Measurements from ENCODE around the gene CYP26C1.

Gene CYP26C1

DNA sequence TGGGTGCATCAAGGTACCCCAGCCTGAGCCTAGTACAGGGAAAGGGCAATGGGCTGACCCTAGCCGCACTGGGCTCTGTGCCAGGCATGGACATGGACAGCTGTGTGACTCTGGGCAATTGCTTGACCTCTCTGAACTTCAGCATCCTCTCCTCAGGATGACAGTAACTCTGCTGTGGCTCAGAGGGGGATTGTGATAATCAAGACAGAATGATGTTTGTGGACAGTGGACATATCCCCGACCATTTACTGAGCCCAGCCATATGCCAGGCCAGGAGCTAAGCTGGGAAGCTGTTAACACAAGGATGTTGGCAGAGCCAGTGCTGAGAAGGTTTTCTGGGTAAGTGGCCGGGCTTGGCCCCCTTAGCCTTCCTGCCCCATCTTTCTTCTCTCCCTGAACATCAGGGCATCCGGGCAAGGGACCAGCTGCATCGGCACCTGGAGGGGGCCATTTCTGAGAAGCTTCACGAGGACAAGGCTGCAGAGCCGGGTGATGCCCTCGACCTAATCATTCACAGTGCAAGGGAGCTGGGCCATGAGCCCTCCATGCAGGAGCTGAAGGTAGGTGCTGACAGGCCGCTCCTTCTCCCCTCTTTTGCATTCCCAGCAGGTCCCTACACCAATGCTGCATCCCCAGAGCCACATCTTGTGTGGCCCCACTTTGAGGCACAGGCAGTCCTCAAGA, 3.5 kb downstream of the CYP26C1 start:
- no peak for DNase-seq (ENCODE audit: low read depth in 1 of 2, low spot score in 1 of 2)

GRCh38 chr10:93064874-93065660, 4.5 kb downstream of the CYP26C1 start:
- no peak for DNase-seq (ENCODE audit: low read depth in 1 of 2, low spot score in 1 of 2)

- DNase-seq (ENCODE audit: low read depth in 1 of 2, low spot score in 1 of 2), result no peak
These were observed 5.3 kb downstream of the CYP26C1 start for GRCh38 chr10:93065675-93066543.

DNA sequence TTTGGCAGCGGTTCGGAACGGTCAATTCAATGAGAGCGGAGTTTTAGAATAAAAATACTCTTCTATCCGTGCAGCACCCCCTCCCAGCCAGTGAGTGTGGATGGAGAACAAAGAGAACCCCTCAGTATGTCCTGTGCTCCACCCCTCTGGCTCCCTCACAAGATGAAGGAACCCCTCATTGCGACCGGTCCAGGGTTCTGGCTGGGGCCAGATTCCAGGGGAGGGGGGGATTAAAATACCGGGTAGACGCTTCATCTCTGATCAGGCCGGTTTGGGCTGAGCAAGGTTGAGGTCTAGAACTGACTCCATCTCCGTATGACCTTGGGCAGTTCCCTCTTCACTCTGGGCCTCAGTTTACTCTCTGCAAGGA, 5.9 kb downstream of the CYP26C1 start:
- no peak for DNase-seq (ENCODE audit: low read depth in 1 of 2, low spot score in 1 of 2)

- no peak for DNase-seq (ENCODE audit: low read depth in 1 of 2, low spot score in 1 of 2)
These were observed 7.1 kb downstream of the CYP26C1 start for GRCh38 chr10:93067443-93068365.

DNA sequence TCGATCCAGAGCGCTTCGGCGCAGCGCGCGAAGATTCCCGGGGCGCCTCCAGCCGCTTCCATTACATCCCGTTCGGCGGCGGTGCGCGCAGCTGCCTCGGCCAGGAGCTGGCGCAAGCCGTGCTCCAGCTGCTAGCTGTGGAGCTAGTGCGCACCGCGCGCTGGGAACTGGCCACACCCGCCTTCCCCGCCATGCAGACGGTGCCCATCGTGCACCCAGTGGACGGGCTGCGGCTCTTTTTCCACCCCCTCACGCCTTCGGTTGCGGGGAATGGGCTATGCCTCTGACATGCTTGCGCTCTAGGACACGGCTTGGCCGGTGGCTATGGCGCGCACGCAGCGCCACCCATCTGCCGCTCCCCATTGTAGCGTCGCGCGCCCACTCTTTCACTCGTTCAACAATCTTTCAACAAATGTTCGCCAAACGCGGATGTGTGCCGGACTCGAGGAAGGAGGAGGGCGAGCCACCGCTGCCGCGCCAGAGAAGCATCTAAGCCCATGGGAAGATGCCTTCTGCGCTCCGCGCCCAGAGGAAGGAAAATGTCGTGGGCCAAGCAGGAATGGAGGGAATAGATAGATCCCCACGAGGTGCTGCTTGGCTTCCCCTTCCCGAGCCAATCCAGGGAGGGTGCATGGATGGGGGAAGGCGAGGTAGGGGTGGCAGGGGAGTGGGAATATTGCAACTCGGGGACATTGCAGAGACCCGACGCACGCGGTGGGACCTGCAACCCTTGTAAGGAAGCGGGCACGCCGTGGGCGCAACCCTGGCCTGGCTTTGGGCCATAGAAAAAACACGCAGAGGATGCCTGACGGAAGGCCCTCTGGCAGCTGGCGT, 8.0 kb downstream of the CYP26C1 start:
- DNase-seq (ENCODE audit: low read depth in 1 of 2, low spot score in 1 of 2), result no peak

GRCh38 chr10:93069245-93069561, 8.6 kb downstream of the CYP26C1 start:
- DNase-seq (ENCODE audit: low read depth in 1 of 2, low spot score in 1 of 2), result no peak

DNA sequence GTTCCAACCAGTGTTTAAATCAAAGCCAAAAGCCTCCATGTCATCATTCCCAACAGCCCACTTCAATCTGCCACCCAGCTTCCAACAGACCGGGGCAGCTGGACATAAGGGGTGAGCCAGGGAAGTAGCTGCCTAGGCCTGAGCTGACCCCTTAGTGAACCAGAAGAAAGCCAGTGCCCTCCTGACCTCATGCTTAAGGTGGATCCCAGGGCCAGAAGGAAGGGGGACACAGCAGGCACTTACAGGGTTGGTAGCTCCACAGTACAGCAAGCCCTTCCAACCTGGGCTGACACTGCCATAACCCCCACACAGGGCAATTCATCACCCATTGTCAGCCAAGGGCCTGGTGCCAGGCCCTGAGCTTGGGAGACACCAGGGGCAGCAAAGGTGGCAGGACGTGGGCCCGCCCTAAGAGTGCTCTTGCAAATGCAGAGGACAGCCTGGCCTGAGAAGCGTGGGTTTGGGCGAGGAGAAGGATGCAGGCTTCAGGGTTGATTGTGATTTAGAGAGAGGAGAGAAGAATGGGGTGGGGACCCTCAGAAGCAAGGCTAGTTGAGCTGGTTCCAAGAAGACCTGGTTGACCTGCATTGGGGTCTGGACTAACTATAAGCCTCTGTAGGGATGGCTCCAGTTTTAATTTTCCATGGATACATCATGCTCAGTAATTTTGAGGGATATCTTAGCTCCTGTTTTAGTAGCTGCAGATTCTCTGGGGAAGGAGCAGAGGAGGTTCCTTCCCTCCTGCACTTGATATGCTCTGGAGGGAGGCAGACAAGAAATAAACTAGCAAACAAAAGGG, 10.0 kb downstream of the CYP26C1 start:
- no peak for DNase-seq (ENCODE audit: low read depth in 1 of 2, low spot score in 1 of 2)

DNA sequence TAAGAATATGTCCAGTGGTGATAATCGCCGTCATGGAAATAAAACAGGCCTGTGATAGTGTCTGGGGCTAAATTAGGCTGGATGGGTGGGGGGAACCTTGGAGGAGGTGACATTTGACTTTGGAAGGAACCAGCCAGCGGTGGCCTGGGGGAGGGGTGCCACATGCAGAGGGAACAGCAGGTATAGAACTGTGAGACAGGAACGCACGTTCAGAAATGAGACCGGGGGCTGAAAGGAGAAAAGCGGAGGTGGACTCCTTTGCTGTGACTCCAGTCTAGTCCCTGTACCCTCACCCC, 10.5 kb downstream of the CYP26C1 start:
- no peak for DNase-seq (ENCODE audit: low read depth in 1 of 2, low spot score in 1 of 2)

DNA sequence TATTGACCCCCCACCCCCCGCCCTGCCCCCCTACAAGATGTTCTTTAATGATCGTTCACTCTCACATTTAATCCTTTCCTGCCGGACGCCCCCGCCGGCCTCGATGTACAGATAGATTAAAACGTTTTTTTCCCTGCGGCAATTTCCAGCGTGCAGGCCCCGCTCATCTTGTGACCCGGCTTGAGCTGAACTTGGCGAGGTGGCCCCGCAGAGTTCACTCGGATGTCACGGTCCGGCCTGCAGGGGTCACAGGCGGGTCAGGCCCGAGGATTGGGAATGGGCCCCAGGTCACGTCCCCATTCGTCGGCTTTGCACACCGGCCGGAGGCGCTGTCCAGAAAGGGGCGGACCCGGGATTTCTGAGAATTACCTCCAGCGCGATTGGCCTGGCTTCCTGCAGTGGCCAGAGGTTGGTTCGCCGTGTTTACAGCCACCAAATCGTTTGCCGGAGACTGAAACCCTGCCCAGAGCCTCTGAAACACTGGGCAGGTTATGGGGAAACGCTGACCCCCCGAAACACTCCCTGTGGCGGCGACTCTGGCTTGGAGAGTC, 11.2 kb downstream of the CYP26C1 start:
- no peak for DNase-seq (ENCODE audit: low read depth in 1 of 2, low spot score in 1 of 2)

DNA sequence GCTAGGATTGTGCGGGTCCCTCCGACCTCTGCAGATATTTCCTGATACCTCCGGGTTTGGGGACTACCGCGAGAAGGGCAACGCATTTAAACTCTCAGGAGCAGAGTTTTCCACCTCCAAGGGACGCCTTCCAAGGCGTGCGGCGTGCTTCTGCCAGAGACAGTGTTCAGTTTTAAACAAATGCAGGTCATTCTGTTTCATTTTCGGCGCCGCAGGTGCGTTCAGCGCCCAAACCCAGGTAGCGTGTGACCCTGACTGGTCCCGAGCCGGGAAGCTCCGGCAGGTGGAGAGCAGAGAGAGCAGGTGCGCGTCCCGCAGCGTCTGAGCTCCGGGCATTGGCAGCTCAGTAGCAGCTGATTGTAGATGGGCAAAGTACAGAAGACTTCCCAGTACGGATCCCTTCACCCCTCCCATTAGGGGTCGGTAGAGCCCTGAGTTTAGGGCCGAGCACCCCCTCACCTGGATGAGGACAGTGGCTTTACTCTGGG, 11.7 kb downstream of the CYP26C1 start:
- DNase-seq (ENCODE audit: low read depth in 1 of 2, low spot score in 1 of 2), result no peak

GRCh38 chr10:93072713-93073538, 12.3 kb downstream of the CYP26C1 start:
- no peak for DNase-seq (ENCODE audit: low read depth in 1 of 2, low spot score in 1 of 2)

DNA sequence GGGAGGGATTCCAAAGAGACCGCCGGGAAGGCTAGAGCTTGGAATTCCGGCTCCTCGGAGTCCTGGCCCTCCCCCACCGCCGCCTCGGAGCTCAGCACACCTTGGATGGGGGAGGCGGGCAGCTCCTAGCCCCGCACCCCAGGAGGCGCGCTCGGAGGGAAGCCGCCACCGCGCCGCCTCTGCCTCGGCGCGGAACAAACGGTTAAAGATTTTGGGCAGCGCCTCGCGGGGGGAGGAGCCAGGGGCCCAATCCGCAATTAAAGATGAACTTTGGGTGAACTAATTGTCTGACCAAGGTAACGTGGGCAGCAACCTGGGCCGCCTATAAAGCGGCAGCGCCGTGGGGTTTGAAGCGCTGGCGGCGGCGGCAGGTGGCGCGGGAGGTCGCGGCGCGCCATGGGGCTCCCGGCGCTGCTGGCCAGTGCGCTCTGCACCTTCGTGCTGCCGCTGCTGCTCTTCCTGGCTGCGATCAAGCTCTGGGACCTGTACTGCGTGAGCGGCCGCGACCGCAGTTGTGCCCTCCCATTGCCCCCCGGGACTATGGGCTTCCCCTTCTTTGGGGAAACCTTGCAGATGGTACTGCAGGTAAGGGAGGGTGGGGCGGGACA, 13.0 kb downstream of the CYP26C1 start, which contains the start of gene CYP26A1:
Gene CYP26A1 (plus strand): TSS at position 355 of the 608 bp plus-strand sequence. CDS start 42 bp downstream, at position 397.
- no peak for DNase-seq (ENCODE audit: low read depth in 1 of 2, low spot score in 1 of 2)

GRCh38 chr10:93074147-93074596, 13.6 kb downstream of the CYP26C1 start:
- DNase-seq (ENCODE audit: low read depth in 1 of 2, low spot score in 1 of 2), result no peak

- DNase-seq (ENCODE audit: low read depth in 1 of 2, low spot score in 1 of 2), result no peak
These were observed 14.2 kb downstream of the CYP26C1 start for GRCh38 chr10:93074597-93075368.

DNA sequence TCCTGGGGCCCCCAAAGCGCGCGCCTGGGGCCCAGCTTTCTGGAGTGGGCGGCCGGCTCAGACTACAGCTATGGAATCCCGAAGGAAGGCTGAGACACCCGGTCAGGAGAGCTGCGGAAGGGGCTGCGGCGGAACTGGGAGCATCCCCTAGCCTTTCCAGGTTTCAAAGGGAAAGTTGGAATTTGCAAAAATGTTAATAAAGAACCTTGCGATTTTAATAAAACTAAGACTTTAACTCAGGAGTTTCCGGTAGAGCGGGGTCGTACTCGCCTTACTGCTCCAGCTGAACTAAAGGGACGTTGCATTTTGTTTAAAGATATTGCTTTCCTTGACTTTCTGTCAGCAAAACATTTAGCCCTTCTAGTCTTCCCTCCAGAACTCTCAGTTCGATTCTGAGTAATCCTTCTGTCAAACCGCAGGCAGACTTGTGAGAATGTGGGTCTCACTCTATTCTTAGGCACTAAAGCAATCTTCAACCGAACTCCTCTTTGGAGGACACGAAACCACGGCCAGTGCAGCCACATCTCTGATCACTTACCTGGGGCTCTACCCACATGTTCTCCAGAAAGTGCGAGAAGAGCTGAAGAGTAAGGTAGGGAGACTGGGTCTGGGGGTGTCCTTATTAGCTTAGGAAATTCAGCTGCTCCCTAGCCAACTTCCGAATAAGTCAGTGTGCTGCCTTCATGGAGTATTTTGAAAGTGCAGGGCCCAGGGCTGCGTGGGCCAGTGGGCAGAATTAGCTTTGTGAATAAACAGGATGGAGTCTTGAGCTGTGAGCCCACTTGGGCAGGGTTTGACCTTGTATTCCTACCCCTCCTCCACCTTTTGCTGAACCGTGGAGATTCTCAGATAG, 15.0 kb downstream of the CYP26C1 start:
- no peak for DNase-seq (ENCODE audit: low read depth in 1 of 2, low spot score in 1 of 2)

Measured in activated CD4-positive, alpha-beta T cell treated with anti-CD3 and anti-CD28 coated beads, Interleukin-2, amount 50 U/mL, for 24 hours (primary cell).